K562 (cell line): ENCODE data around the gene PRPSAP2.

Experiments
- EP300 ChIP-seq: IDR thresholded peaks from 2 replicates; pipeline ENCODE4 v1.6.1; 2012; ENCODE audit warnings: low read length, improper control_type of control experiment
- HNRNPL ChIP-seq: fragments of 200-400 bp; formaldehyde crosslinking; IDR thresholded peaks from 2 replicates; pipeline ENCODE4 v1.6.1; 2017; ENCODE audit warnings: low read depth, mild to moderate bottlenecking, low read length
- MTA3 ChIP-seq: fragments of 450-650 bp; formaldehyde crosslinking; IDR thresholded peaks from 2 replicates; pipeline ENCODE4 v1.6.1; 2017; ENCODE audit warnings: mild to moderate bottlenecking, borderline replicate concordance
- SMAD4 ChIP-seq: fragments of 250-450 bp; sonication (Bioruptor Pico); conservative IDR thresholded peaks from 2 replicates; pipeline ENCODE4 v1.8.0; 2021; ENCODE audit warnings: inconsistent platforms, mild to moderate bottlenecking, moderate library complexity
- ZBTB17 ChIP-seq: fragments of 450-650 bp; formaldehyde crosslinking; IDR thresholded peaks from 2 replicates; pipeline ENCODE4 v1.4.0; 2020; ENCODE audit warnings: mild to moderate bottlenecking
- ZNF224 ChIP-seq: sonication (generic); formaldehyde crosslinking; IDR thresholded peaks from 2 replicates; pipeline ENCODE4 v1.8.0; 2022; ENCODE audit warnings: mild to moderate bottlenecking, missing genetic modification reagents
- TF ChIP-seq, protein P1 (sequence below), 3 experiments: IDR thresholded peaks in 2 of 3; conservative IDR thresholded peaks in 1 of 3; 2 replicates each; pipeline ENCODE4 v1.5.1; 2011 to 2012; ENCODE audit warnings: low read length in 3 of 3, mild to moderate bottlenecking in 3 of 3, control low read depth in 2 of 3, improper control_type of control experiment in 1 of 3, inconsistent platforms in 1 of 3, low read depth in 1 of 3, mixed read lengths in 1 of 3, moderate library complexity in 1 of 3; ENCODE audit not compliant: insufficient read depth in 2 of 3
- TF ChIP-seq, protein P2 (sequence below): sonication (generic); formaldehyde crosslinking; IDR thresholded peaks from 2 replicates; pipeline ENCODE4 v1.8.1; 2023; ENCODE audit warnings: missing genetic modification reagents, mild to moderate bottlenecking, borderline replicate concordance

DNA sequence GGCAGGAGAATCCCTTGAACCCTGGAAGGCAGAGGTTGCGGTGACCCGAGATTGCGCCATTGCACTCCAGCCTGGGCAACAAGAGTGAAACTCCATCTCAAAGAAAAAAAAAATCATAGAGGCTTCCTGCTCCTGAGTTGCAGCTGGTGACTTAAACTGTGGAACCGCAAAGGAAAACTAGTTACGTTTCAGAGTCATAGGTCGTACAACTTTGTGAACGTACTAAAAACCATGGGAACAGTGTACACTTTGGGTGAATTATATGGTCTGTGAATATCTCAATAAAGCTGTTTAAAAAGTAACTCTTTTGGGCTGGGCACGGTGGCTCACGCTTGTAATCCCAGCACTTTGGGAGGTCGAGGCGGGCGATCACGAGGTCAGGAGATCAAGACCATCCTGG, 117.7 kb downstream of the PRPSAP2 start:
- TF ChIP-seq, protein P1, sequence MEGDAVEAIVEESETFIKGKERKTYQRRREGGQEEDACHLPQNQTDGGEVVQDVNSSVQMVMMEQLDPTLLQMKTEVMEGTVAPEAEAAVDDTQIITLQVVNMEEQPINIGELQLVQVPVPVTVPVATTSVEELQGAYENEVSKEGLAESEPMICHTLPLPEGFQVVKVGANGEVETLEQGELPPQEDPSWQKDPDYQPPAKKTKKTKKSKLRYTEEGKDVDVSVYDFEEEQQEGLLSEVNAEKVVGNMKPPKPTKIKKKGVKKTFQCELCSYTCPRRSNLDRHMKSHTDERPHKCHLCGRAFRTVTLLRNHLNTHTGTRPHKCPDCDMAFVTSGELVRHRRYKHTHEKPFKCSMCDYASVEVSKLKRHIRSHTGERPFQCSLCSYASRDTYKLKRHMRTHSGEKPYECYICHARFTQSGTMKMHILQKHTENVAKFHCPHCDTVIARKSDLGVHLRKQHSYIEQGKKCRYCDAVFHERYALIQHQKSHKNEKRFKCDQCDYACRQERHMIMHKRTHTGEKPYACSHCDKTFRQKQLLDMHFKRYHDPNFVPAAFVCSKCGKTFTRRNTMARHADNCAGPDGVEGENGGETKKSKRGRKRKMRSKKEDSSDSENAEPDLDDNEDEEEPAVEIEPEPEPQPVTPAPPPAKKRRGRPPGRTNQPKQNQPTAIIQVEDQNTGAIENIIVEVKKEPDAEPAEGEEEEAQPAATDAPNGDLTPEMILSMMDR (IDR thresholded peaks at IDR 0.05 in 2 of 3, conservative IDR thresholded peaks at IDR 0.05 in 1 of 3; ENCODE audit: insufficient read depth in 2 of 3, low read depth in 1 of 3, low read length in 3 of 3), result no peak
- TF ChIP-seq, protein P2, sequence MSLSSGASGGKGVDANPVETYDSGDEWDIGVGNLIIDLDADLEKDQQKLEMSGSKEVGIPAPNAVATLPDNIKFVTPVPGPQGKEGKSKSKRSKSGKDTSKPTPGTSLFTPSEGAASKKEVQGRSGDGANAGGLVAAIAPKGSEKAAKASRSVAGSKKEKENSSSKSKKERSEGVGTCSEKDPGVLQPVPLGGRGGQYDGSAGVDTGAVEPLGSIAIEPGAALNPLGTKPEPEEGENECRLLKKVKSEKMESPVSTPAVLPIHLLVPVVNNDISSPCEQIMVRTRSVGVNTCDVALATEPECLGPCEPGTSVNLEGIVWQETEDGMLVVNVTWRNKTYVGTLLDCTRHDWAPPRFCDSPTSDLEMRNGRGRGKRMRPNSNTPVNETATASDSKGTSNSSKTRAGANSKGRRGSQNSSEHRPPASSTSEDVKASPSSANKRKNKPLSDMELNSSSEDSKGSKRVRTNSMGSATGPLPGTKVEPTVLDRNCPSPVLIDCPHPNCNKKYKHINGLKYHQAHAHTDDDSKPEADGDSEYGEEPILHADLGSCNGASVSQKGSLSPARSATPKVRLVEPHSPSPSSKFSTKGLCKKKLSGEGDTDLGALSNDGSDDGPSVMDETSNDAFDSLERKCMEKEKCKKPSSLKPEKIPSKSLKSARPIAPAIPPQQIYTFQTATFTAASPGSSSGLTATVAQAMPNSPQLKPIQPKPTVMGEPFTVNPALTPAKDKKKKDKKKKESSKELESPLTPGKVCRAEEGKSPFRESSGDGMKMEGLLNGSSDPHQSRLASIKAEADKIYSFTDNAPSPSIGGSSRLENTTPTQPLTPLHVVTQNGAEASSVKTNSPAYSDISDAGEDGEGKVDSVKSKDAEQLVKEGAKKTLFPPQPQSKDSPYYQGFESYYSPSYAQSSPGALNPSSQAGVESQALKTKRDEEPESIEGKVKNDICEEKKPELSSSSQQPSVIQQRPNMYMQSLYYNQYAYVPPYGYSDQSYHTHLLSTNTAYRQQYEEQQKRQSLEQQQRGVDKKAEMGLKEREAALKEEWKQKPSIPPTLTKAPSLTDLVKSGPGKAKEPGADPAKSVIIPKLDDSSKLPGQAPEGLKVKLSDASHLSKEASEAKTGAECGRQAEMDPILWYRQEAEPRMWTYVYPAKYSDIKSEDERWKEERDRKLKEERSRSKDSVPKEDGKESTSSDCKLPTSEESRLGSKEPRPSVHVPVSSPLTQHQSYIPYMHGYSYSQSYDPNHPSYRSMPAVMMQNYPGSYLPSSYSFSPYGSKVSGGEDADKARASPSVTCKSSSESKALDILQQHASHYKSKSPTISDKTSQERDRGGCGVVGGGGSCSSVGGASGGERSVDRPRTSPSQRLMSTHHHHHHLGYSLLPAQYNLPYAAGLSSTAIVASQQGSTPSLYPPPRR (CRISPR knock-in tag), result no peak
- TF ChIP-seq SMAD4 (CRISPR knock-in tag), result no peak
- no peak for TF ChIP-seq HNRNPL
- no peak for TF ChIP-seq ZBTB17 (CRISPR knock-in tag)
- no peak for TF ChIP-seq EP300
- TF ChIP-seq MTA3, result no peak
- TF ChIP-seq ZNF224 (CRISPR knock-in tag), result no peak
